ENCODE results near the gene APOM. TPM values are rescaled to one million over a fixed set of nuclear protein-coding genes. Genes with fewer than 3 reads are reported as not detected.

Gene APOM
- total and polyA plus RNA-seq, 12 donors: 2.3 to 18.2 (median 4.5) TPM; not detected in 1

GRCh38 chr6:31631681-31632278 lies 23.9 kb upstream of the APOM start:
- no peak for DNase-seq

GRCh38 chr6:31632279-31632946 lies 23.3 kb upstream of the APOM start:
- intact Hi-C loops (cut with DNase I): no loop called here
- H3K36me3 ChIP-seq (replicated peaks in 1 of 2): peaks cover 0 to 100% of the 10 kb centered on the region in 2 donors
- no peaks in the 10 kb centered on the region for H3K27me3 ChIP-seq
- H3K9me3 ChIP-seq (replicated peaks in 1 of 3): no peaks in the 10 kb centered on the region
- H3K4me1 ChIP-seq (replicated peaks in 1 of 2): no peaks in the 10 kb centered on the region
- no peak overlapping the region for H3K4me3 ChIP-seq
- DNase-seq: no peak
- 88 to 93% (median 91%) methylated on average over 23 to 26 of the region's 26 CpGs for WGBS, 4 donors
- TF ChIP-seq CTCF (IDR thresholded peaks at IDR 0.05) (no peak), POLR2A (IDR thresholded peaks at IDR 0.05) (no peak)
- no peak overlapping the region for H3K27ac ChIP-seq

More at GRCh38 chr6:31631681-31632278, 23.9 kb upstream of the APOM start:
- no peaks in the 10 kb centered on the region for H3K9me3 ChIP-seq (replicated peaks in 1 of 3)
- H3K27me3 ChIP-seq: no peaks in the 10 kb centered on the region
- H3K36me3 ChIP-seq (replicated peaks in 1 of 2): peaks cover 0 to 100% of the 10 kb centered on the region in 2 donors
- intact Hi-C loops (cut with DNase I): no loop called here
- TF ChIP-seq CTCF (IDR thresholded peaks at IDR 0.05): no peak
- H3K27ac ChIP-seq: no peak overlapping the region
- H3K4me3 ChIP-seq: no peak overlapping the region
- H3K4me1 ChIP-seq (replicated peaks in 1 of 2): no peaks in the 10 kb centered on the region
- WGBS, 4 donors: 88 to 91% (median 90%) methylated on average over 25 to 32 of the region's 32 CpGs

- no peak for DNase-seq
- Histone ChIP-seq H3K27me3 (no peaks in the 10 kb centered on the region), H3K4me1 (replicated peaks in 1 of 2) (no peaks in the 10 kb centered on the region), H3K27ac (no peak overlapping the region), H3K9me3 (replicated peaks in 1 of 3) (no peaks in the 10 kb centered on the region), H3K4me3 (no peak overlapping the region), H3K36me3 (replicated peaks in 1 of 2) (peaks cover 0 to 99% of the 10 kb centered on the region in 2 donors)
- TF ChIP-seq POLR2A (IDR thresholded peaks at IDR 0.05) (no peak), CTCF (IDR thresholded peaks at IDR 0.05) (no peak)
- intact Hi-C loops (cut with DNase I): no loop called here
- WGBS, 4 donors: 85 to 91% (median 87%) methylated on average over 2 to 7 of the region's 7 CpGs
Measured at GRCh38 chr6:31633447-31633846, 22.2 kb upstream of the APOM start.

- H3K27ac ChIP-seq: no peak overlapping the region
- no peaks in the 10 kb centered on the region for H3K4me1 ChIP-seq (replicated peaks in 1 of 2)
- H3K4me3 ChIP-seq: no peak overlapping the region
- no peak for DNase-seq
- H3K36me3 ChIP-seq (replicated peaks in 1 of 2): peaks cover 0 to 98% of the 10 kb centered on the region in 2 donors
- intact Hi-C loops (cut with DNase I): no loop called here
- TF ChIP-seq CTCF (IDR thresholded peaks at IDR 0.05) (no peak), POLR2A (IDR thresholded peaks at IDR 0.05) (no peak)
- 85 to 94% (median 86%) methylated on average over 3 of the region's 3 CpGs for WGBS, 4 donors
- no peaks in the 10 kb centered on the region for H3K27me3 ChIP-seq
- no peaks in the 10 kb centered on the region for H3K9me3 ChIP-seq (replicated peaks in 1 of 3)
Measured at GRCh38 chr6:31634131-31634530, 21.6 kb upstream of the APOM start.

All from adrenal gland (tissue), 12 donors.